GM18951 (cell line): ENCODE data around the gene EGFLAM.

Source experiments
- POLR2A ChIP-seq: IDR thresholded peaks from 4 replicates; pipeline ENCODE4 v1.6.1; 2011; ENCODE audit warnings: mild to moderate bottlenecking; ENCODE audit not compliant: insufficient read length, insufficient read depth; ENCODE audit errors: extremely low read depth
- in situ Hi-C: fragments of 300-500 bp; cut with MboI; formaldehyde crosslinking; loops from one replicate; pipeline ENCODE4 v1.12.0; 2022; ENCODE audit warnings: low sequenced_read_pairs, mixed read lengths, inconsistent platforms; ENCODE audit not compliant: unreplicated experiment

EGFLAM gene

GRCh38 chr5:38465702-38466423 is 207.5 kb downstream of the EGFLAM start:
- in situ Hi-C loops, result no loop called here

GRCh38 chr5:38466424-38467189 is 208.2 kb downstream of the EGFLAM start:
- TF ChIP-seq POLR2A, result no peak
- in situ Hi-C loops, result no loop called here

More at GRCh38 chr5:38465702-38466423, 207.5 kb downstream of the EGFLAM start:
- no peak for TF ChIP-seq POLR2A

GRCh38 chr5:38467353-38468040 is 209.1 kb downstream of the EGFLAM start:
- TF ChIP-seq POLR2A, result no peak
- in situ Hi-C loops, result no loop called here

- in situ Hi-C loops, result no loop called here
- TF ChIP-seq POLR2A, result no peak
These were observed 209.9 kb downstream of the EGFLAM start for GRCh38 chr5:38468202-38468673.

- TF ChIP-seq POLR2A, result no peak
- in situ Hi-C loops, result no loop called here
These were observed 210.8 kb downstream of the EGFLAM start for GRCh38 chr5:38468978-38469706.

- no peak for TF ChIP-seq POLR2A
- in situ Hi-C loops, result no loop called here
These were observed 211.4 kb downstream of the EGFLAM start for GRCh38 chr5:38469707-38470267.

GRCh38 chr5:38471709-38472108 is 213.3 kb downstream of the EGFLAM start:
- in situ Hi-C loops, result no loop called here
- no peak for TF ChIP-seq POLR2A

GRCh38 chr5:38472541-38472940 is 214.2 kb downstream of the EGFLAM start:
- no peak for TF ChIP-seq POLR2A
- in situ Hi-C loops, result no loop called here

GRCh38 chr5:38473008-38473407 is 214.6 kb downstream of the EGFLAM start:
- in situ Hi-C loops, result no loop called here
- no peak for TF ChIP-seq POLR2A

GRCh38 chr5:38478166-38478565 is 219.8 kb downstream of the EGFLAM start:
- in situ Hi-C loops, result no loop called here
- TF ChIP-seq POLR2A, result no peak

- TF ChIP-seq POLR2A, result no peak
- in situ Hi-C loops, result no loop called here
These were observed 220.5 kb downstream of the EGFLAM start for GRCh38 chr5:38478878-38479277.

GRCh38 chr5:38479315-38479904 is 221.1 kb downstream of the EGFLAM start:
- no peak for TF ChIP-seq POLR2A
- in situ Hi-C loops, result no loop called here

- no peak for TF ChIP-seq POLR2A
- in situ Hi-C loops, result no loop called here
These were observed 225.5 kb downstream of the EGFLAM start for GRCh38 chr5:38483805-38484398.
